CD8-positive, alpha-beta memory T cell (primary cell): ENCODE data around the gene PCDHB13. TPM values are rescaled to one million over a fixed set of nuclear protein-coding genes. Genes with fewer than 3 reads are reported as not detected.
"Not testable (repeated sequence)": the region's sequence is repeated elsewhere in the genome, so short reads cannot be mapped to it uniquely, and the experiment has no call there.

Experiments
- CTCF ChIA-PET: fragments of 350-600 bp; sonication (Branson Sonifier 250); formaldehyde crosslinking; loops from one replicate; lab custom pipeline; 2021; ENCODE audit warnings: antibody characterized with exemption; lab: Charles Lee
- POLR2A ChIA-PET: fragments of 350-600 bp; sonication (Branson Sonifier 250); formaldehyde crosslinking; loops from one replicate; lab custom pipeline; 2021; ENCODE audit warnings: antibody characterized with exemption; lab: Charles Lee
- DNase-seq, 5 donors: peaks; one replicate each; pipeline versions ENCODE4 v3.0.0 to v3.0.0-alpha.2; 2020 to 2022; ENCODE audit warnings: mixed read lengths in 1 of 5
- H3K27ac ChIP-seq: one replicate; pipeline ENCODE4 v1.7.0; 2013; ENCODE audit warnings: low read depth, mild to moderate bottlenecking, low read length, moderate library complexity
- H3K27me3 ChIP-seq: 2 replicates; pipeline ENCODE4 v1.7.0; 2013; ENCODE audit warnings: low read length, mild to moderate bottlenecking; ENCODE audit not compliant: insufficient read depth, poor library complexity, severe bottlenecking
- H3K36me3 ChIP-seq: 2 replicates; pipeline ENCODE4 v1.7.0; 2013; ENCODE audit warnings: mild to moderate bottlenecking, low read length, moderate library complexity; ENCODE audit not compliant: insufficient read depth
- H3K4me1 ChIP-seq: 2 replicates; pipeline ENCODE4 v1.7.0; 2013; ENCODE audit warnings: mild to moderate bottlenecking, low read length, moderate library complexity; ENCODE audit not compliant: insufficient read depth
- H3K4me3 ChIP-seq: 2 replicates; pipeline ENCODE4 v1.7.0; 2013; ENCODE audit warnings: mild to moderate bottlenecking, low read length
- H3K9me3 ChIP-seq: 2 replicates; pipeline ENCODE4 v1.7.0; 2013; ENCODE audit warnings: mild to moderate bottlenecking, low read length
- H3K27ac Mint-ChIP-seq, 8 donors: one replicate each; pipeline ENCODE4 v1.8.0; 2020 to 2021; ENCODE audit warnings: mixed read lengths in 8 of 8, mild to moderate bottlenecking in 6 of 8, inconsistent platforms in 3 of 8, moderate library complexity in 3 of 8
- H3K27me3 Mint-ChIP-seq, 2 donors: one replicate each; pipeline ENCODE4 v1.8.0; 2020 to 2021; ENCODE audit warnings: mixed read lengths in 2 of 2, mild to moderate bottlenecking in 1 of 2, moderate library complexity in 1 of 2
- H3K36me3 Mint-ChIP-seq, 3 donors: one replicate each; pipeline ENCODE4 v1.8.0; 2020 to 2021; ENCODE audit warnings: mixed read lengths in 3 of 3, inconsistent platforms in 1 of 3, mild to moderate bottlenecking in 1 of 3
- H3K4me1 Mint-ChIP-seq, 3 donors: one replicate each; pipeline ENCODE4 v1.8.0; 2020 to 2021; ENCODE audit warnings: mixed read lengths in 3 of 3, inconsistent platforms in 1 of 3, mild to moderate bottlenecking in 1 of 3
- H3K4me3 Mint-ChIP-seq, 7 donors: one replicate each; pipeline ENCODE4 v1.8.0; 2020 to 2021; ENCODE audit warnings: mixed read lengths in 7 of 7, mild to moderate bottlenecking in 6 of 7, moderate library complexity in 4 of 7, inconsistent platforms in 2 of 7
- H3K9me3 Mint-ChIP-seq, 5 donors: one replicate each; pipeline ENCODE4 v1.8.0; 2020 to 2022; ENCODE audit warnings: mixed read lengths in 5 of 5, mild to moderate bottlenecking in 3 of 5, moderate library complexity in 2 of 5, inconsistent platforms in 1 of 5
- polyA plus RNA-seq: library from polyadenylated mRNA; unstranded; fragments of 300-500 nt; fragmentation: Illumina TruSeq; gene quantifications from one replicate; pipeline ENCODE4 v1.2.3, GENCODE V29; 2021
- total RNA-seq, 2 experiments: library from RNA; stranded (reverse); gene quantifications; one replicate each; pipeline ENCODE4 v1.2.3, GENCODE V29; 2021

Gene PCDHB13
- total and polyA plus RNA-seq, 3 experiments from 2014 or later, result 0.04 TPM; not detected in 2

- POLR2A ChIA-PET, result not testable (repeated sequence)
Measured at GRCh38 chr5:141214583-141214982, 864 bp downstream of the PCDHB13 start.

GRCh38 chr5:141215504-141215903, 1.8 kb downstream of the PCDHB13 start:
- H3K4me1 Mint-ChIP-seq, H3K27me3 ChIP-seq, H3K9me3 ChIP-seq, H3K4me1 ChIP-seq, H3K4me3 ChIP-seq, H3K36me3 Mint-ChIP-seq, H3K4me3 Mint-ChIP-seq, H3K27ac Mint-ChIP-seq, H3K27ac ChIP-seq, CTCF ChIA-PET, DNase-seq, POLR2A ChIA-PET, H3K36me3 ChIP-seq: not testable (repeated sequence)
- Mint-ChIP-seq H3K27me3 (peaks cover 43 to 56% of the 10 kb centered on the region in 2 donors), H3K9me3 (peaks cover 18 to 39% (median 26%) of the 10 kb centered on the region in 5 donors)

More at GRCh38 chr5:141214583-141214982, 864 bp downstream of the PCDHB13 start:
- H3K9me3 ChIP-seq, H3K4me1 ChIP-seq, DNase-seq, CTCF ChIA-PET, H3K27me3 ChIP-seq, H3K4me3 Mint-ChIP-seq, H3K36me3 Mint-ChIP-seq, H3K27ac ChIP-seq, H3K36me3 ChIP-seq, H3K4me1 Mint-ChIP-seq, H3K27ac Mint-ChIP-seq, H3K4me3 ChIP-seq: not testable (repeated sequence)
- Mint-ChIP-seq H3K9me3 (peaks cover 18 to 36% (median 30%) of the 10 kb centered on the region in 5 donors), H3K27me3 (peaks cover 38 to 55% of the 10 kb centered on the region in 2 donors)

- peaks cover 14% of the 10 kb centered on the region for H3K27me3 ChIP-seq
- POLR2A ChIA-PET, H3K36me3 Mint-ChIP-seq, H3K27ac ChIP-seq, H3K4me3 Mint-ChIP-seq, H3K9me3 ChIP-seq, DNase-seq, H3K27ac Mint-ChIP-seq, H3K4me1 Mint-ChIP-seq, CTCF ChIA-PET, H3K4me3 ChIP-seq, H3K4me1 ChIP-seq, H3K36me3 ChIP-seq: not testable (repeated sequence)
- peaks cover 43 to 59% of the 10 kb centered on the region in 2 donors for H3K27me3 Mint-ChIP-seq
- peaks cover 18 to 43% (median 26%) of the 10 kb centered on the region in 5 donors for H3K9me3 Mint-ChIP-seq
Measured at GRCh38 chr5:141216035-141216434, 2.3 kb downstream of the PCDHB13 start.

GRCh38 chr5:141223112-141223783, 9.5 kb downstream of the PCDHB13 start, which contains the start of gene PCDHB14:
Gene PCDHB14 (plus strand): TSS chr5:141223343. CDS start chr5:141223506, 163 bp downstream.
- Histone ChIP-seq H3K27me3 (peaks cover 7% of the 10 kb centered on the region), H3K4me1 (no peaks in the 10 kb centered on the region), H3K4me3 (no peak within 1 kb of the TSS), H3K36me3 (no peaks in the 10 kb centered on the region), H3K27ac (no peak within 1 kb of the TSS), H3K9me3 (no peaks in the 10 kb centered on the region)
- peaks cover 33 to 73% of the 10 kb centered on the region in 2 donors for H3K27me3 Mint-ChIP-seq
- no peak for DNase-seq
- H3K9me3 Mint-ChIP-seq, result peaks cover 10 to 49% (median 25%) of the 10 kb centered on the region in 5 donors
- CTCF ChIA-PET, result interaction anchor here (1.4 to 2.1 kb wide), 3 partner anchors 11 to 341 kb away, joined by 4 to 9 read pairs (median 5); no protein-coding TSS in a partner anchor
- peak within 1 kb of the TSS in 1 of 8 donors; percentile 31 for H3K27ac Mint-ChIP-seq
- POLR2A ChIA-PET, result no interaction called here
- H3K4me1 Mint-ChIP-seq, result peaks cover 5 to 11% (median 8%) of the 10 kb centered on the region in 3 donors
- H3K36me3 Mint-ChIP-seq, result no peaks in the 10 kb centered on the region
- H3K4me3 Mint-ChIP-seq, result peak within 1 kb of the TSS in 5 of 7 donors; percentile 1 to 64 (median 46)

- H3K9me3 Mint-ChIP-seq, result peaks cover 6 to 42% (median 22%) of the 10 kb centered on the region in 5 donors
- H3K27ac Mint-ChIP-seq, POLR2A ChIA-PET, H3K27me3 ChIP-seq, H3K27ac ChIP-seq, H3K36me3 Mint-ChIP-seq, H3K9me3 ChIP-seq, CTCF ChIA-PET, H3K4me1 ChIP-seq, DNase-seq, H3K36me3 ChIP-seq, H3K4me3 ChIP-seq: not testable (repeated sequence)
- H3K4me1 Mint-ChIP-seq, result peaks cover 5 to 11% (median 8%) of the 10 kb centered on the region in 3 donors
- peaks cover 31 to 60% of the 10 kb centered on the region in 2 donors for H3K27me3 Mint-ChIP-seq
- H3K4me3 Mint-ChIP-seq, result peak overlapping the region in 1 of 7 donors; percentile 65
Measured at GRCh38 chr5:141224844-141225243, 11.1 kb downstream of the PCDHB13 start.

- H3K27me3 ChIP-seq, H3K36me3 Mint-ChIP-seq, DNase-seq, H3K4me3 Mint-ChIP-seq, POLR2A ChIA-PET, H3K4me1 ChIP-seq, H3K27ac ChIP-seq, H3K4me3 ChIP-seq, H3K9me3 ChIP-seq, CTCF ChIA-PET, H3K27ac Mint-ChIP-seq, H3K36me3 ChIP-seq: not testable (repeated sequence)
- Mint-ChIP-seq H3K4me1 (peaks cover 5 to 11% (median 8%) of the 10 kb centered on the region in 3 donors), H3K9me3 (peaks cover 8 to 41% (median 24%) of the 10 kb centered on the region in 5 donors), H3K27me3 (peaks cover 25 to 56% of the 10 kb centered on the region in 2 donors)
Measured at GRCh38 chr5:141225421-141225820, 11.7 kb downstream of the PCDHB13 start.

GRCh38 chr5:141234109-141234667, 20.5 kb downstream of the PCDHB13 start:
- Mint-ChIP-seq H3K4me3 (no peak overlapping the region), H3K9me3 (peaks cover 24 to 65% (median 52%) of the 10 kb centered on the region in 5 donors), H3K36me3 (peaks cover 0 to 5% (median 0%) of the 10 kb centered on the region in 3 donors), H3K27me3 (peaks cover 25 to 40% of the 10 kb centered on the region in 2 donors), H3K4me1 (no peaks in the 10 kb centered on the region), H3K27ac (no peak overlapping the region)
- H3K4me3 ChIP-seq, result no peak overlapping the region
- no peak for DNase-seq
- H3K4me1 ChIP-seq, result no peaks in the 10 kb centered on the region
- ChIA-PET CTCF (interaction anchor here (1.2 kb wide), 1 partner anchor 10 kb away, joined by 4 read pairs; the partner anchor contains the start of gene PCDHB14), POLR2A (no interaction called here)
- H3K9me3 ChIP-seq, result peaks cover 9% of the 10 kb centered on the region
- no peak overlapping the region for H3K27ac ChIP-seq
- peaks cover 6% of the 10 kb centered on the region for H3K27me3 ChIP-seq
- H3K36me3 ChIP-seq, result no peaks in the 10 kb centered on the region

- H3K4me1 ChIP-seq, H3K36me3 Mint-ChIP-seq, H3K27me3 ChIP-seq, H3K4me1 Mint-ChIP-seq, H3K4me3 Mint-ChIP-seq, H3K36me3 ChIP-seq, H3K4me3 ChIP-seq, H3K27ac ChIP-seq, H3K27ac Mint-ChIP-seq, CTCF ChIA-PET, DNase-seq, POLR2A ChIA-PET: not testable (repeated sequence)
- peaks cover 39 to 57% of the 10 kb centered on the region in 2 donors for H3K27me3 Mint-ChIP-seq
- peaks cover 39 to 74% (median 68%) of the 10 kb centered on the region in 5 donors for H3K9me3 Mint-ChIP-seq
- H3K9me3 ChIP-seq, result peaks cover 12% of the 10 kb centered on the region
Measured at GRCh38 chr5:141235922-141236321, 22.2 kb downstream of the PCDHB13 start.
